ENCODE measurements around the gene ACVR2A.
A peak's percentile ranks its signal among the peaks of the same experiment; 100 is the strongest.

Gene ACVR2A

GRCh38 chr2:147843391-147843863 is 1.4 kb upstream of the ACVR2A start:
- Histone ChIP-seq H3K4me3 (replicated peaks; ENCODE audit: low read depth, low read length) (peak overlapping the region; percentile 68), H3K36me3 (ENCODE audit: control insufficient read depth, insufficient read depth, low read length) (no peaks in the 10 kb centered on the region), H3K27me3 (replicated peaks; ENCODE audit: control insufficient read depth, insufficient read depth, low read length) (no peaks in the 10 kb centered on the region; the same call in 1 of the 2 replicates)
- no peak for DNase-seq (ENCODE audit: extremely low read depth, insufficient read length)
- TF ChIP-seq, protein P1, sequence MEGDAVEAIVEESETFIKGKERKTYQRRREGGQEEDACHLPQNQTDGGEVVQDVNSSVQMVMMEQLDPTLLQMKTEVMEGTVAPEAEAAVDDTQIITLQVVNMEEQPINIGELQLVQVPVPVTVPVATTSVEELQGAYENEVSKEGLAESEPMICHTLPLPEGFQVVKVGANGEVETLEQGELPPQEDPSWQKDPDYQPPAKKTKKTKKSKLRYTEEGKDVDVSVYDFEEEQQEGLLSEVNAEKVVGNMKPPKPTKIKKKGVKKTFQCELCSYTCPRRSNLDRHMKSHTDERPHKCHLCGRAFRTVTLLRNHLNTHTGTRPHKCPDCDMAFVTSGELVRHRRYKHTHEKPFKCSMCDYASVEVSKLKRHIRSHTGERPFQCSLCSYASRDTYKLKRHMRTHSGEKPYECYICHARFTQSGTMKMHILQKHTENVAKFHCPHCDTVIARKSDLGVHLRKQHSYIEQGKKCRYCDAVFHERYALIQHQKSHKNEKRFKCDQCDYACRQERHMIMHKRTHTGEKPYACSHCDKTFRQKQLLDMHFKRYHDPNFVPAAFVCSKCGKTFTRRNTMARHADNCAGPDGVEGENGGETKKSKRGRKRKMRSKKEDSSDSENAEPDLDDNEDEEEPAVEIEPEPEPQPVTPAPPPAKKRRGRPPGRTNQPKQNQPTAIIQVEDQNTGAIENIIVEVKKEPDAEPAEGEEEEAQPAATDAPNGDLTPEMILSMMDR (IDR thresholded peaks at IDR 0.05; ENCODE audit: insufficient read depth, low read length, poor library complexity, severe bottlenecking), result no peak

GRCh38 chr2:147843864-147844696 is 749 bp upstream of the ACVR2A start:
- no peaks in the 10 kb centered on the region for H3K36me3 ChIP-seq (ENCODE audit: control insufficient read depth, insufficient read depth, low read length)
- H3K27me3 ChIP-seq (replicated peaks; ENCODE audit: control insufficient read depth, insufficient read depth, low read length), result no peaks in the 10 kb centered on the region; the same call in 1 of the 2 replicates
- TF ChIP-seq, protein P1 (IDR thresholded peaks at IDR 0.05; ENCODE audit: insufficient read depth, low read length, poor library complexity, severe bottlenecking), result no peak
- DNase-seq (ENCODE audit: extremely low read depth, insufficient read length), result peak; percentile 88
- peak overlapping the region; percentile 68 for H3K4me3 ChIP-seq (replicated peaks; ENCODE audit: low read depth, low read length)

DNA sequence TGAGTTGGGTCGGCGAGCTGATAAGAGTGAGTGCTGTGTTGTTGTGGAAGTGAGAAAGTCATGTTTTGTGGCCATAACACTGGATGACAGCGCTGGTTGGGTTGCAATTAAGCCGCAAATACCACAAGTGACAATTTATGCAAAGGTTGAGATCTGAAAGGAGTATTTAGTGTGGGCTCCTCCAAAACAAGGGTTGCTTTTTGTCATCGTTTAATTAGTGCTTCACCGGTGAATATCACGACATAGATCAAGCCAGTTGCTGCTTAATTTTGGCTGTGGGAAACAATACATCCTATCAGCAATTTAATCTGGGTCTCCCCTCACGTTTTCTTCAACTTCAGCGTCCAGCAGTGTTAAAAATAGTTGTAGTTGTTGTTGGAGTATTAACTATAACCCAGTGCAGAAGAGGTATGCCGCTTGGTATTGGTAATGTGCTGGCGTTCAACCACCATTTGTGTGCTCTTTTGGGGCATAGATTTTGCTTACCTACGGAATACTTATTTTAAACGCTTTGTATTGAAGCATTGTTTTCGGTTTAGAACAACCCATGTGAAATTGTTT is 662 bp downstream of the ACVR2A start:
- Histone ChIP-seq H3K4me3 (replicated peaks; ENCODE audit: low read depth, low read length) (peak overlapping the region; percentile 68), H3K27me3 (replicated peaks; ENCODE audit: control insufficient read depth, insufficient read depth, low read length) (no peaks in the 10 kb centered on the region; the same call in 1 of the 2 replicates), H3K36me3 (ENCODE audit: control insufficient read depth, insufficient read depth, low read length) (no peaks in the 10 kb centered on the region)
- TF ChIP-seq, protein P1 (IDR thresholded peaks at IDR 0.05; ENCODE audit: insufficient read depth, low read length, poor library complexity, severe bottlenecking), result no peak
- no peak for DNase-seq (ENCODE audit: extremely low read depth, insufficient read length)

- H3K27me3 ChIP-seq (replicated peaks; ENCODE audit: control insufficient read depth, insufficient read depth, low read length), result no peaks in the 10 kb centered on the region; the same call in 1 of the 2 replicates
- H3K36me3 ChIP-seq (ENCODE audit: control insufficient read depth, insufficient read depth, low read length), result no peaks in the 10 kb centered on the region
- TF ChIP-seq, protein P1 (IDR thresholded peaks at IDR 0.05; ENCODE audit: insufficient read depth, low read length, poor library complexity, severe bottlenecking), result no peak
- DNase-seq (ENCODE audit: extremely low read depth, insufficient read length), result no peak
- H3K4me3 ChIP-seq (replicated peaks; ENCODE audit: low read depth, low read length), result no peak overlapping the region; the same call in 1 of the 2 replicates
Observed at GRCh38 chr2:147846412-147847081, 1.7 kb downstream of the ACVR2A start.

GRCh38 chr2:147847746-147848391 is 3.0 kb downstream of the ACVR2A start:
- Histone ChIP-seq H3K4me3 (replicated peaks; ENCODE audit: low read depth, low read length) (no peak overlapping the region), H3K36me3 (ENCODE audit: control insufficient read depth, insufficient read depth, low read length) (no peaks in the 10 kb centered on the region), H3K27me3 (replicated peaks; ENCODE audit: control insufficient read depth, insufficient read depth, low read length) (no peaks in the 10 kb centered on the region)
- TF ChIP-seq, protein P1 (IDR thresholded peaks at IDR 0.05; ENCODE audit: insufficient read depth, low read length, poor library complexity, severe bottlenecking), result no peak
- DNase-seq (ENCODE audit: extremely low read depth, insufficient read length), result no peak
